ENCODE results near the gene PRDM7.

DNA sequence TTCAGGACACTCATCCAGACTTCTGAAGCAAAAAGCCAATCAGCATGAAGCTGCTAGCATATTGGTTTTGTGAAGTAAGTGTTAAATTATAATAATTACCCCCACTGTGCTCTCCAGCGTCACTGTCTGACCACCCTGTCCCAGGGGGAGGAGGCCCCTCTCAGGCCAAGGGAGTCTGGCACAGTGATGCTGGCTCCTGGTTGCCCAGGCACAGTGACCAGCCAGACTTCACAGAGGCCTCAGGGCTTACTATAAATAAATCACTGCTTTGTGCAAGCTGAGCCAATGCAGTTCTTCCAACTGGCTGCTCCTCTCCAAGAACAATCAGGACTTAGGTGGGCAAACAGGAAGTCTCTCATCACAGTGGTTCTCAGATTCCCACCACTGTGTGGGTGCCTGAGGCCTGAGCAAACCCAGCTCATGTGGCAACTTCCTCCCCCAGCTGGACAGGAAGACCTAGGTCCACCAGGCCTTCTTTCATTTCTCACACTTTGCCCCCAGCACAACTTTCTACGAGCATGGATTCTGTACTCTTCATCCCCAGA lies 56.2 kb downstream of the PRDM7 start:
- no peak for TF ChIP-seq POLR2A (IDR thresholded peaks at IDR 0.05; ENCODE audit: low read length)
- no peak for TF ChIP-seq GATA1 (IDR thresholded peaks at IDR 0.05; ENCODE audit: low read depth, low read length)
